ENCODE results near the gene ANO10.

- TF ChIP-seq CTCF (IDR thresholded peaks at IDR 0.05; ENCODE audit: borderline replicate concordance, extremely low read depth, low read length, poor library complexity, severe bottlenecking) (no peak), EZH2 (IDR thresholded peaks at IDR 0.05; ENCODE audit: borderline replicate concordance, low read depth, low read length, severe bottlenecking) (no peak)
Observed at GRCh38 chr3:43372007-43372740, 249.6 kb downstream of the ANO10 start.

Data from DND-41 (cell line).